ENCODE results near the gene GPR82.

DNA sequence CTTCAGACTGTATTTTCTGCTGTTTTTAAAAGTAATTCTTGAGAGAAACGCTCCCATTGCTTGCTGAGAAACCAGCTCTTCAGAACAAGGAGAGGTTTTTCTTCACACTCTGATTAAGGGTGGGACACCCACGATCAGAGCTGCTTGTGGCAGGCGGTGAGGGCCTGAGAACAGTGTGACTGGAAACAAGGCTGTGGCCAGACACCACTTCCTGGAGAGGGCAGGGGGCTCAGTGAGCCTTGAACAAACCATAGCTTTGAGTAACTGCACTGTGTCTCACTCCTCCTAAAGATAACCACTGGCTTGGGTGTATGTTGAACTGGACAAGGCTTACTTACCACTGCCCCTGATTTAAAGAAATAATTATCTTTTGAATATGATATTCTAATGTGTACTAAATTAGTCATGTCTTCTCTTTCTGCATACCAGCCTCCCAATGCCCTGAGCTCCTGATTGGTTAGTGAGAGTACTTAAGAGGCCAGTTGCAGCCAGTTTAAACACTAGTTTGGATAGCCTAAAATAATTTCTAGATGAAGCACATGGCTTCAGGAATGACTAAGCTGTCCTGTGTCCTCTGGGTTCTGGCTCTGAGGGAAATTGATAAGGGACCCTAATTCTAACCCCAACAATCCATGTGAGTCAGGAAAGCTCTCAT is 3.7 kb upstream of the GPR82 start:
- TF ChIP-seq, protein P1, sequence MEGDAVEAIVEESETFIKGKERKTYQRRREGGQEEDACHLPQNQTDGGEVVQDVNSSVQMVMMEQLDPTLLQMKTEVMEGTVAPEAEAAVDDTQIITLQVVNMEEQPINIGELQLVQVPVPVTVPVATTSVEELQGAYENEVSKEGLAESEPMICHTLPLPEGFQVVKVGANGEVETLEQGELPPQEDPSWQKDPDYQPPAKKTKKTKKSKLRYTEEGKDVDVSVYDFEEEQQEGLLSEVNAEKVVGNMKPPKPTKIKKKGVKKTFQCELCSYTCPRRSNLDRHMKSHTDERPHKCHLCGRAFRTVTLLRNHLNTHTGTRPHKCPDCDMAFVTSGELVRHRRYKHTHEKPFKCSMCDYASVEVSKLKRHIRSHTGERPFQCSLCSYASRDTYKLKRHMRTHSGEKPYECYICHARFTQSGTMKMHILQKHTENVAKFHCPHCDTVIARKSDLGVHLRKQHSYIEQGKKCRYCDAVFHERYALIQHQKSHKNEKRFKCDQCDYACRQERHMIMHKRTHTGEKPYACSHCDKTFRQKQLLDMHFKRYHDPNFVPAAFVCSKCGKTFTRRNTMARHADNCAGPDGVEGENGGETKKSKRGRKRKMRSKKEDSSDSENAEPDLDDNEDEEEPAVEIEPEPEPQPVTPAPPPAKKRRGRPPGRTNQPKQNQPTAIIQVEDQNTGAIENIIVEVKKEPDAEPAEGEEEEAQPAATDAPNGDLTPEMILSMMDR (IDR thresholded peaks at IDR 0.05) = no peak
- TF ChIP-seq POLR2A (IDR thresholded peaks at IDR 0.05) = no peak
